Panc1 (cell line): Measurements from ENCODE around the gene LHFPL5. TPM values are rescaled to one million over a fixed set of nuclear protein-coding genes. Genes with fewer than 3 reads are reported as not detected.

Experiments
- ATAC-seq: fragments of 200-7000 bp; cut with Tn5 transposase; 2 replicates; pipeline ENCODE4 v1.9.1; 2020; ENCODE audit warnings: mild to moderate bottlenecking, moderate library complexity
- BruUV-seq: library from RNA; stranded (reverse); fragments of 400-500 nt; replicated peaks from 2 replicates; lab custom pipeline; 2021; lab: Mats Ljungman, UMichigan
- CTCF ChIA-PET: fragments of 300-600 bp; sonication (Branson Sonifier 250); formaldehyde crosslinking; loops from one replicate; lab custom pipeline; 2022; ENCODE audit warnings: antibody characterized with exemption; lab: Charles Lee
- POLR2A ChIA-PET: fragments of 300-600 bp; sonication (Branson Sonifier 250); formaldehyde crosslinking; loops from one replicate; lab custom pipeline; 2022; ENCODE audit warnings: antibody characterized with exemption; lab: Charles Lee
- DNase-seq: peaks from one replicate; pipeline ENCODE4 v3.0.0-alpha.2; 2010; ENCODE audit warnings: low read depth, low spot score
- H3K27ac ChIP-seq: 2 replicates; pipeline ENCODE4 v1.5.1; 2011; ENCODE audit warnings: mild to moderate bottlenecking, low read length, inconsistent platforms
- H3K27me3 ChIP-seq: fragments of 200-500 bp; sonication (Bioruptor generic); 2 replicates; pipeline ENCODE4 v1.6.0; 2014; ENCODE audit warnings: low read length, inconsistent platforms; ENCODE audit not compliant: control insufficient read depth, insufficient read depth
- H3K36me3 ChIP-seq: fragments of 200-500 bp; sonication (Bioruptor generic); 2 replicates; pipeline ENCODE4 v1.5.1; 2014; ENCODE audit warnings: inconsistent platforms, mild to moderate bottlenecking, low read length, moderate library complexity; ENCODE audit not compliant: control insufficient read depth, insufficient read depth
- H3K4me1 ChIP-seq: 2 replicates; pipeline ENCODE4 v1.5.1; 2011; ENCODE audit warnings: inconsistent platforms, mild to moderate bottlenecking, low read length, moderate library complexity; ENCODE audit not compliant: control insufficient read depth, insufficient read depth
- H3K4me3 ChIP-seq, 2 experiments: 2 replicates each; pipeline ENCODE4 v1.5.1; 2011 to 2012; ENCODE audit warnings: low read depth in 2 of 2, low read length in 2 of 2, mild to moderate bottlenecking in 2 of 2, inconsistent platforms in 1 of 2, moderate library complexity in 1 of 2
- H3K9me3 ChIP-seq: fragments of 200-500 bp; sonication (Bioruptor generic); 2 replicates; pipeline ENCODE4 v1.5.1; 2014; ENCODE audit warnings: low read depth, mild to moderate bottlenecking, inconsistent platforms, low read length, moderate library complexity; ENCODE audit not compliant: control insufficient read depth, insufficient read depth
- POLR2AphosphoS5 ChIP-seq: IDR thresholded peaks from 2 replicates; pipeline ENCODE4 v1.6.1; 2012; ENCODE audit warnings: mild to moderate bottlenecking, low read depth, low read length, moderate library complexity
- SIN3A ChIP-seq: IDR thresholded peaks from 2 replicates; pipeline ENCODE4 v1.6.1; 2012; ENCODE audit warnings: low read depth, mild to moderate bottlenecking, low read length, moderate library complexity, borderline replicate concordance; ENCODE audit not compliant: insufficient read depth
- TCF7L2 ChIP-seq: IDR thresholded peaks from 2 replicates; pipeline ENCODE4 v1.6.1; 2011; ENCODE audit warnings: mild to moderate bottlenecking, low read depth, low read length, inconsistent platforms
- in situ Hi-C: cut with HindIII; loops from 2 replicates; pipeline ENCODE4 v1.10.0; 2016; ENCODE audit warnings: low sequenced_read_pairs, low pct_unique_long_range_greater_than_20kb
- intact Hi-C: fragments of 100-400 bp; cut with micrococcal nuclease; formaldehyde crosslinking; loops from one replicate; pipeline ENCODE4 v1.10.0; 2022; ENCODE audit not compliant: unreplicated experiment
- total RNA-seq: library from RNA; stranded (reverse); gene quantifications from one replicate; pipeline ENCODE4 v1.2.1, GENCODE V29; 2021; ENCODE audit not compliant: unreplicated experiment
- TF ChIP-seq, protein P1 (sequence below), 2 experiments: IDR thresholded peaks; 2 replicates each; pipeline ENCODE4 v1.6.1; 2011 to 2012; ENCODE audit warnings: low read depth in 2 of 2, control low read depth in 1 of 2, low read length in 1 of 2, mild to moderate bottlenecking in 1 of 2, moderate library complexity in 1 of 2; ENCODE audit not compliant: insufficient read depth in 1 of 2
- TF ChIP-seq, protein P2 (sequence below): fragments of 450-650 bp; IDR thresholded peaks from 2 replicates; pipeline ENCODE4 v1.5.1; 2017; ENCODE audit warnings: mild to moderate bottlenecking

LHFPL5 gene
- total RNA-seq, 1 experiment from 2014 or later: not detected

DNA sequence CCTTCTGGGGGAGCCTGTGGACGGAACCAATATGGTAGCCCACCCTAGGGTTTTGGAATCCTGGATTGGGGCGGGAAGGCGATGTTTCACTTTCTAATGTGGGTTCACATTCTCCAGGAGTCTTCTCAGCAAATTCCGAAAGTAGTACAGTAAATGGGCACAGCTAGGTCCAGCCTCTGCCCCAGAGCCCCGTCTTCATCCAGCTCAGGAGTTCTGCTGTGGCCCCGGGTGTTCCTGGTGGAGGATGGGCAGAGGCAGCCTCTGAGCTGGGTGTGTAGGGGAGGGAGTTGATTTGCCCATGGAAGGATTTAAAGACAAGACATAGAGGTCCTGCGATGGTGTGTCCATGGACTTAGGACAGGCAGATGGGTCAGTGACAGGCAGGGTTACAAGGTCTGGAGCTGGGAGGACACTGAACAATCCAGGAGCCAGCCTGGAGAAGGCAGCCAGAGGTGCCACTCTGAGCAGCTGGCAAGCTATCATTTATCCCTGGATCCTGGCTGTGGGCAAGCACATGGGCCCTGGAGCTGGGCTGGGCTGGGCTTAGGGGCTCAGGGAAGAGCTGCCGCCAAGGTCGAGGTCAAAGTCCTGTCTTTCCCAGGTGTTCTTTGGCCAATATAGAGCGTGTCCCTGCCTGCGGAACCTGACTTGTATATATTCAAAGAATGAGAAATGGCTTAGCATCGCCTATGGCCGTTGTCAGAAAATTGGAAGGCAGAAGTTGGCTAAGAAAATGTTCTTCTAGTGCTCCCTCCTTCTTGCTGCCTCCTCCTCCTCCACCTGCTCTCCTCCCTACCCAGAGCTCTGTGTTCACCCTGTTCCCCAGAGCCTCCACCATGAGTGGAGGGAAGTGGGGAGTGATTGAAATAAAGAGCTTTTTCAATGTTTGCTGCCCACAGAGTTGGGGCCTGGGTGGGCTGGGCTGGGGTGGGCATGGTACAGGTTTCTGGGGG is 17.6 kb upstream of the LHFPL5 start:
- no peak for DNase-seq
- no peak overlapping the region for H3K4me3 ChIP-seq
- BruUV-seq: no TSS peak
- TF ChIP-seq, protein P1, sequence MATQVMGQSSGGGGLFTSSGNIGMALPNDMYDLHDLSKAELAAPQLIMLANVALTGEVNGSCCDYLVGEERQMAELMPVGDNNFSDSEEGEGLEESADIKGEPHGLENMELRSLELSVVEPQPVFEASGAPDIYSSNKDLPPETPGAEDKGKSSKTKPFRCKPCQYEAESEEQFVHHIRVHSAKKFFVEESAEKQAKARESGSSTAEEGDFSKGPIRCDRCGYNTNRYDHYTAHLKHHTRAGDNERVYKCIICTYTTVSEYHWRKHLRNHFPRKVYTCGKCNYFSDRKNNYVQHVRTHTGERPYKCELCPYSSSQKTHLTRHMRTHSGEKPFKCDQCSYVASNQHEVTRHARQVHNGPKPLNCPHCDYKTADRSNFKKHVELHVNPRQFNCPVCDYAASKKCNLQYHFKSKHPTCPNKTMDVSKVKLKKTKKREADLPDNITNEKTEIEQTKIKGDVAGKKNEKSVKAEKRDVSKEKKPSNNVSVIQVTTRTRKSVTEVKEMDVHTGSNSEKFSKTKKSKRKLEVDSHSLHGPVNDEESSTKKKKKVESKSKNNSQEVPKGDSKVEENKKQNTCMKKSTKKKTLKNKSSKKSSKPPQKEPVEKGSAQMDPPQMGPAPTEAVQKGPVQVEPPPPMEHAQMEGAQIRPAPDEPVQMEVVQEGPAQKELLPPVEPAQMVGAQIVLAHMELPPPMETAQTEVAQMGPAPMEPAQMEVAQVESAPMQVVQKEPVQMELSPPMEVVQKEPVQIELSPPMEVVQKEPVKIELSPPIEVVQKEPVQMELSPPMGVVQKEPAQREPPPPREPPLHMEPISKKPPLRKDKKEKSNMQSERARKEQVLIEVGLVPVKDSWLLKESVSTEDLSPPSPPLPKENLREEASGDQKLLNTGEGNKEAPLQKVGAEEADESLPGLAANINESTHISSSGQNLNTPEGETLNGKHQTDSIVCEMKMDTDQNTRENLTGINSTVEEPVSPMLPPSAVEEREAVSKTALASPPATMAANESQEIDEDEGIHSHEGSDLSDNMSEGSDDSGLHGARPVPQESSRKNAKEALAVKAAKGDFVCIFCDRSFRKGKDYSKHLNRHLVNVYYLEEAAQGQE (IDR thresholded peaks at IDR 0.05; ENCODE audit: insufficient read depth in 1 of 2, low read depth in 2 of 2, low read length in 1 of 2): no peak
- TF ChIP-seq, protein P2, sequence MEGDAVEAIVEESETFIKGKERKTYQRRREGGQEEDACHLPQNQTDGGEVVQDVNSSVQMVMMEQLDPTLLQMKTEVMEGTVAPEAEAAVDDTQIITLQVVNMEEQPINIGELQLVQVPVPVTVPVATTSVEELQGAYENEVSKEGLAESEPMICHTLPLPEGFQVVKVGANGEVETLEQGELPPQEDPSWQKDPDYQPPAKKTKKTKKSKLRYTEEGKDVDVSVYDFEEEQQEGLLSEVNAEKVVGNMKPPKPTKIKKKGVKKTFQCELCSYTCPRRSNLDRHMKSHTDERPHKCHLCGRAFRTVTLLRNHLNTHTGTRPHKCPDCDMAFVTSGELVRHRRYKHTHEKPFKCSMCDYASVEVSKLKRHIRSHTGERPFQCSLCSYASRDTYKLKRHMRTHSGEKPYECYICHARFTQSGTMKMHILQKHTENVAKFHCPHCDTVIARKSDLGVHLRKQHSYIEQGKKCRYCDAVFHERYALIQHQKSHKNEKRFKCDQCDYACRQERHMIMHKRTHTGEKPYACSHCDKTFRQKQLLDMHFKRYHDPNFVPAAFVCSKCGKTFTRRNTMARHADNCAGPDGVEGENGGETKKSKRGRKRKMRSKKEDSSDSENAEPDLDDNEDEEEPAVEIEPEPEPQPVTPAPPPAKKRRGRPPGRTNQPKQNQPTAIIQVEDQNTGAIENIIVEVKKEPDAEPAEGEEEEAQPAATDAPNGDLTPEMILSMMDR: no peak
- no peak for TF ChIP-seq POLR2AphosphoS5
- TF ChIP-seq TCF7L2: no peak
- TF ChIP-seq SIN3A: no peak
- H3K4me1 ChIP-seq: peaks cover 3% of the 10 kb centered on the region
- peak; percentile 52; the same call in 1 of the 2 replicates for ATAC-seq
- no peaks in the 10 kb centered on the region for H3K9me3 ChIP-seq
- CTCF ChIA-PET: no interaction called here
- H3K36me3 ChIP-seq: no peaks in the 10 kb centered on the region
- in situ Hi-C loops: no loop called here
- H3K27ac ChIP-seq: no peak overlapping the region
- intact Hi-C loops: loop anchor here (1.0 kb wide), 1 partner anchor 11 kb away; no protein-coding TSS in a partner anchor
- POLR2A ChIA-PET: interaction anchor here (0.6 kb wide), 2 partner anchors 70 to 149 kb away, joined by 4 to 6 read pairs; no protein-coding TSS in a partner anchor
- H3K27me3 ChIP-seq: peaks cover 8% of the 10 kb centered on the region

DNA sequence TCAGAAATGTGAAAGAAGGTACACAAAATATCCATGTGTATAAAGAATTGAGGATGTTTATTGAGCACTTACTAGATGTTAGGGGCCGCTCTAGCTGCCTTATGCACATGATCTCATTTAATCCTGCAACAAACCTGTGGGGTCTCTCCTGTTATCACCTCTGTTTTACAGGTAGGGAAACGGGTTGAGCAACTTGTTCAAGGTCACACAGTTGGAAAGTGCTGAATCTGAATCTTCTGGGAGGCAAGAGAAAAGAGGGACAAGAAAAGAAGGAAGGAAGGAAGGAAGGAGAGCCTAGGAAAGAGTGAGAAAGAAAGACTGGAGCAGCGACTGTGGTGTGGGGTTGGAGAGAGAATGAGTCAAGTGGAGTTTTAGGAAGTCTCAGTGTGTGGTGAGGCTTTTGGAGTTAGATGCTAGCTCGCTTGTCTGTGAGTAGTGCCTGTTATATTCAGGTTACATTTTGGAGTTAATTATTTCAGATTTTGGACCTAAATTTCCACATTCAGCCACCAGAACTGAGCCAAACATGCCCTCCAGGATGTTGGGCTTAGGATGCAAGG is 16.6 kb upstream of the LHFPL5 start:
- no peak overlapping the region for H3K27ac ChIP-seq
- TF ChIP-seq, protein P2: no peak
- TF ChIP-seq SIN3A (no peak), POLR2AphosphoS5 (no peak), TCF7L2 (no peak)
- TF ChIP-seq, protein P1 (IDR thresholded peaks at IDR 0.05; ENCODE audit: insufficient read depth in 1 of 2, low read depth in 2 of 2, low read length in 1 of 2): no peak
- no peaks in the 10 kb centered on the region for H3K9me3 ChIP-seq
- peaks cover 3% of the 10 kb centered on the region; the same call in 1 of the 2 replicates for H3K4me1 ChIP-seq
- CTCF ChIA-PET: no interaction called here
- peaks cover 8% of the 10 kb centered on the region for H3K27me3 ChIP-seq
- intact Hi-C loops (no loop called here), in situ Hi-C loops (no loop called here)
- H3K36me3 ChIP-seq: no peaks in the 10 kb centered on the region
- POLR2A ChIA-PET: no interaction called here
- H3K4me3 ChIP-seq: no peak overlapping the region
- DNase-seq (no peak), ATAC-seq (no peak)
- BruUV-seq: no TSS peak
